Stomach (tissue), 9 donors: ENCODE measurements around the gene MLKL. TPM values are rescaled to one million over a fixed set of nuclear protein-coding genes. Genes with fewer than 3 reads are reported as not detected.
"Not testable (repeated sequence)": the region's sequence is repeated elsewhere in the genome, so short reads cannot be mapped to it uniquely, and the experiment has no call there.

Experiments
- DNase-seq, 2 donors: peaks; one replicate each; pipeline versions ENCODE4 v3.0.0 to v3.0.0-alpha.2; 2013 to 2019
- H3K27ac ChIP-seq, 5 donors: fragments of 200-600 bp in 4 of 5; sonication (generic) in 4 of 5; one replicate each; pipeline ENCODE4 v1.5.1; 2013 to 2019; ENCODE audit warnings: mild to moderate bottlenecking in 1 of 5, moderate library complexity in 1 of 5
- H3K27me3 ChIP-seq, 3 donors: fragments of 200-600 bp; sonication (generic); one replicate each; pipeline ENCODE4 v1.5.1; 2017 to 2019; ENCODE audit warnings: mixed run types in 1 of 3
- H3K36me3 ChIP-seq, 4 donors: fragments of 200-600 bp; sonication (generic); 1 replicate in 3 of 4; 2 replicates in 1 of 4; pipeline ENCODE4 v1.5.1; 2016 to 2019
- H3K4me1 ChIP-seq, 4 donors: fragments of 200-600 bp; sonication (generic); one replicate each; pipeline ENCODE4 v1.5.1; 2016 to 2019
- H3K4me3 ChIP-seq, 4 donors: fragments of 200-600 bp; sonication (generic) in 3 of 4; one replicate each; pipeline ENCODE4 v1.5.1; 2016 to 2019; ENCODE audit warnings: mild to moderate bottlenecking in 1 of 4
- H3K9me3 ChIP-seq, 4 donors: fragments of 200-600 bp; sonication (generic); one replicate each; pipeline ENCODE4 v1.5.1; 2016 to 2019
- EP300 ChIP-seq: sonication (generic); formaldehyde crosslinking; IDR thresholded peaks from one replicate; pipeline ENCODE4 v1.6.1; 2017; ENCODE audit warnings: antibody characterized with exemption
- POLR2A ChIP-seq, 4 donors: fragments of 450-650 bp; IDR thresholded peaks; one replicate each; pipeline ENCODE4 v1.6.1; 2016; ENCODE audit warnings: antibody characterized with exemption in 4 of 4, control low read depth in 2 of 4, mild to moderate bottlenecking in 1 of 4, moderate library complexity in 1 of 4
- POLR2AphosphoS5 ChIP-seq, 3 donors: sonication (generic); formaldehyde crosslinking; IDR thresholded peaks; one replicate each; pipeline ENCODE4 v1.6.1; 2016; ENCODE audit warnings: antibody characterized with exemption in 3 of 3
- WGBS, 5 donors: extraction: QIAGEN DNeasy Blood & Tissue Kit in 3 of 5; methylation state at CpG; one replicate each; pipeline versions ENCODE4 v1.1.5 to v1.1.7; 2013 to 2018; 5-methylcytosine and 5-hydroxymethylcytosine counted together
- intact Hi-C: fragments of 100-400 bp; cut with DNase I; formaldehyde crosslinking; loops from one replicate; pipeline ENCODE4 v1.15.1; 2023; ENCODE audit warnings: low total_unique reads
- polyA plus RNA-seq, 3 donors: library from polyadenylated mRNA; stranded (reverse); fragments of 200-250 nt; gene quantifications; one replicate each; pipeline ENCODE4 v1.2.3, GENCODE V29; 2013
- total RNA-seq, 5 donors: library from RNA; depleted of rRNA; stranded (reverse); fragments of >200 nt; gene quantifications; one replicate each; pipeline versions ENCODE4 v1.1.0 to v1.2.3, GENCODE V29; 2014 to 2016
- TF ChIP-seq, protein P1 (sequence below), 7 experiments: fragments of 450-650 bp in 4 of 7; fragments of 200-600 bp in 3 of 7; sonication (generic) in 3 of 7; IDR thresholded peaks; one replicate each; pipeline ENCODE4 v1.5.1; 2016 to 2019; ENCODE audit warnings: antibody characterized with exemption in 7 of 7, control low read depth in 2 of 7, mild to moderate bottlenecking in 1 of 7
- donor health status: healthy with polysubstance abuse.
- donor health status: Bipolar disorder and iron deficiency.
- donor health status: healthy.

MLKL gene
- total and polyA plus RNA-seq, 8 donors: 6.7 to 23.3 (median 10.0) TPM

GRCh38 chr16:74726716-74727115, 26.1 kb upstream of the MLKL start:
- intact Hi-C loops: no loop called here
- Histone ChIP-seq H3K27me3 (no peaks in the 10 kb centered on the region), H3K4me3 (no peak overlapping the region), H3K4me1 (peaks cover 10 to 18% (median 12%) of the 10 kb centered on the region in 4 donors), H3K9me3 (peaks cover 0 to 8% (median 4%) of the 10 kb centered on the region in 4 donors), H3K27ac (no peak overlapping the region), H3K36me3 (peaks cover 0 to 27% (median 6%) of the 10 kb centered on the region in 4 donors)
- TF ChIP-seq, protein P1, sequence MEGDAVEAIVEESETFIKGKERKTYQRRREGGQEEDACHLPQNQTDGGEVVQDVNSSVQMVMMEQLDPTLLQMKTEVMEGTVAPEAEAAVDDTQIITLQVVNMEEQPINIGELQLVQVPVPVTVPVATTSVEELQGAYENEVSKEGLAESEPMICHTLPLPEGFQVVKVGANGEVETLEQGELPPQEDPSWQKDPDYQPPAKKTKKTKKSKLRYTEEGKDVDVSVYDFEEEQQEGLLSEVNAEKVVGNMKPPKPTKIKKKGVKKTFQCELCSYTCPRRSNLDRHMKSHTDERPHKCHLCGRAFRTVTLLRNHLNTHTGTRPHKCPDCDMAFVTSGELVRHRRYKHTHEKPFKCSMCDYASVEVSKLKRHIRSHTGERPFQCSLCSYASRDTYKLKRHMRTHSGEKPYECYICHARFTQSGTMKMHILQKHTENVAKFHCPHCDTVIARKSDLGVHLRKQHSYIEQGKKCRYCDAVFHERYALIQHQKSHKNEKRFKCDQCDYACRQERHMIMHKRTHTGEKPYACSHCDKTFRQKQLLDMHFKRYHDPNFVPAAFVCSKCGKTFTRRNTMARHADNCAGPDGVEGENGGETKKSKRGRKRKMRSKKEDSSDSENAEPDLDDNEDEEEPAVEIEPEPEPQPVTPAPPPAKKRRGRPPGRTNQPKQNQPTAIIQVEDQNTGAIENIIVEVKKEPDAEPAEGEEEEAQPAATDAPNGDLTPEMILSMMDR (IDR thresholded peaks at IDR 0.05): peak in 3 of 7 experiments; percentile 13 to 35 (median 20)
- no peak for TF ChIP-seq EP300
- 45 to 89% (median 84%) methylated on average over 2 of the region's 2 CpGs for WGBS, 5 donors
- DNase-seq: peak in 1 of 2 donors; percentile 7

GRCh38 chr16:74725651-74726455, 25.2 kb upstream of the MLKL start:
- H3K4me3 ChIP-seq: no peak overlapping the region
- H3K27me3 ChIP-seq: no peaks in the 10 kb centered on the region
- peaks cover 10 to 15% (median 12%) of the 10 kb centered on the region in 4 donors for H3K4me1 ChIP-seq
- H3K36me3 ChIP-seq: peaks cover 0 to 27% (median 6%) of the 10 kb centered on the region in 4 donors
- no peak for TF ChIP-seq POLR2AphosphoS5 (IDR thresholded peaks at IDR 0.05)
- TF ChIP-seq, protein P1 (IDR thresholded peaks at IDR 0.05): no peak
- no peak for TF ChIP-seq EP300
- no peak for TF ChIP-seq POLR2A (IDR thresholded peaks at IDR 0.05)
- H3K9me3 ChIP-seq: peaks cover 0 to 8% (median 4%) of the 10 kb centered on the region in 4 donors
- 85 to 95% (median 92%) methylated on average over 12 of the region's 12 CpGs for WGBS, 5 donors
- intact Hi-C loops: no loop called here
- no peak overlapping the region for H3K27ac ChIP-seq
- DNase-seq: peak in 1 of 2 donors; percentile 17

DNA sequence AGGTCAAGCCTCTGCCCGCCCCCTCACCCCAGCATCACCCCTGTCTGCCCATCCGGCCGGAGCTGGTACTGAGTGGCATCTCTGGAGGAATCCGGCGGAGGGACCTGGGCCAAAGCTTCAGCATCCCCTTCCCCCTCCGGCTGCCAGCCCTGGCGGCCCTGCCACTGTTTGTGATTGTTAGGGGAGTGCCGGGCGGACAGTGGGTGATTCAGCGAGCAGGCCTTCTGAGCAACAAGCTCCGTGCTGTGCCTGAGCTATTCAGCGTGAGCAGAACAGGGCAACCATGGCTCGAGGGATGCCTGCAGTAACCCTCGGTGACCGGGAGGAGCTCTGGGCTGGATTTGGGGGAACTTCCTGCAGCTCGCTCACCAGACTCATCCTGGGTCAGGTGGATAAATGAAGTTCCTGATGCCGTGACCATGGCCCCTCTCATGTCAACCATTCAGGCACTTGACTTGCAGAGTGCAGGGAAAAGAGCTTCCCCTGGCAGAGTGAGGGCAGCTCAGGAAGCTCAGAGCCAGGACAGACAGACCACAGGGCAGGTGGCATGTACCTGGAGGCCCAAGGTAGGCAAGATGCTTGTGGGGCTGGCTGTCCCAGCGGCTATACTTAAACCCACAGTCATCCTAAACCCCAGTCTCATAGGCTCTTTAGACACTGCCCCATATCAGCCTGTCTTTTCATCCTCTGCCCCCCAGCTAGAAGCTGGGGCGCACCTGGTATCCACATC, 24.3 kb upstream of the MLKL start:
- DNase-seq: peak in 1 of 2 donors; percentile 56
- H3K27ac ChIP-seq: no peak overlapping the region
- H3K27me3 ChIP-seq: no peaks in the 10 kb centered on the region
- TF ChIP-seq POLR2A (IDR thresholded peaks at IDR 0.05) (no peak), POLR2AphosphoS5 (IDR thresholded peaks at IDR 0.05) (no peak), EP300 (no peak)
- TF ChIP-seq, protein P1 (IDR thresholded peaks at IDR 0.05): no peak
- intact Hi-C loops: no loop called here
- 61 to 89% (median 81%) methylated on average over 8 to 19 of the region's 19 CpGs for WGBS, 5 donors
- H3K9me3 ChIP-seq: peaks cover 0 to 8% (median 4%) of the 10 kb centered on the region in 4 donors
- peaks cover 8 to 13% (median 10%) of the 10 kb centered on the region in 4 donors for H3K4me1 ChIP-seq
- H3K4me3 ChIP-seq: no peak overlapping the region
- peaks cover 0 to 27% (median 6%) of the 10 kb centered on the region in 4 donors for H3K36me3 ChIP-seq

GRCh38 chr16:74723256-74723655, 22.6 kb upstream of the MLKL start:
- no peak overlapping the region for H3K27ac ChIP-seq
- H3K36me3 ChIP-seq: peaks cover 0 to 30% (median 10%) of the 10 kb centered on the region in 4 donors
- TF ChIP-seq POLR2A (IDR thresholded peaks at IDR 0.05): no peak
- TF ChIP-seq, protein P1 (IDR thresholded peaks at IDR 0.05): no peak
- TF ChIP-seq POLR2AphosphoS5 (IDR thresholded peaks at IDR 0.05): no peak
- TF ChIP-seq EP300: no peak
- H3K9me3 ChIP-seq: peaks cover 0 to 8% (median 4%) of the 10 kb centered on the region in 4 donors
- H3K27me3 ChIP-seq: no peaks in the 10 kb centered on the region
- no peak overlapping the region for H3K4me3 ChIP-seq
- intact Hi-C loops: no loop called here
- peak in 1 of 2 donors; percentile 5 for DNase-seq
- 80 to 86% (median 81%) methylated on average over 7 of the region's 7 CpGs for WGBS, 5 donors
- peaks cover 0 to 3% (median 0%) of the 10 kb centered on the region in 4 donors for H3K4me1 ChIP-seq

GRCh38 chr16:74722156-74722555, 21.5 kb upstream of the MLKL start:
- 89 to 100% (median 94%) methylated on average over 2 of the region's 2 CpGs for WGBS, 5 donors
- DNase-seq, H3K27me3 ChIP-seq, intact Hi-C loops, H3K4me1 ChIP-seq, H3K27ac ChIP-seq, H3K9me3 ChIP-seq, H3K4me3 ChIP-seq: not testable (repeated sequence)
- H3K36me3 ChIP-seq: peaks cover 0 to 30% (median 14%) of the 10 kb centered on the region in 4 donors
